ENCODE measurements around the gene CBX3. TPM values are rescaled to one million over a fixed set of nuclear protein-coding genes. Genes with fewer than 3 reads are reported as not detected.

The CBX3 gene
- total and polyA plus RNA-seq, 2 of the 13 experiments (the other 11 are each of a cell fraction or from before 2014, with no cell fraction given) = 53.9 to 249 TPM

GRCh38 chr7:26178272-26178960 is 23.1 kb upstream of the CBX3 start:
- no peak for FAIRE-seq
- WGBS (ENCODE audit: low lambda C conversion rate) = 90% methylated on average over 6 of the region's 7 CpGs

More at GRCh38 chr7:26178272-26178960, 23.1 kb upstream of the CBX3 start:
- no peak overlapping the region for H3K27ac ChIP-seq (ENCODE audit: extremely low read length, insufficient read depth, low read length)
- BruUV-seq (replicated peaks) = no TSS peak
- peaks cover 21% of the 10 kb centered on the region for H3K4me1 ChIP-seq (ENCODE audit: insufficient read depth, low read length)
- no peaks in the 10 kb centered on the region for H3K79me2 ChIP-seq (ENCODE audit: insufficient read depth, low read length)
- intact Hi-C loops (cut with micrococcal nuclease; ENCODE audit: unreplicated experiment) (no loop called here), in situ Hi-C loops (cut with HindIII; ENCODE audit: extremely low pct_ligation_motif_present, low pct_unique_long_range_greater_than_20kb) (no loop called here)
- ChIA-PET POLR2A (no interaction called here), CTCF (ENCODE audit: low intra/inter-chr PET ratio, low total read pairs) (no interaction called here)
- no peaks in the 10 kb centered on the region for H3K9me3 ChIP-seq (ENCODE audit: low read length)
- H2AFZ ChIP-seq (ENCODE audit: low read length) = no peak overlapping the region
- no peaks in the 10 kb centered on the region for H3K27me3 ChIP-seq (ENCODE audit: control insufficient read depth in 1 of 2, insufficient read depth in 2 of 2, low read length in 2 of 2)
- no peaks in the 10 kb centered on the region; the same call in 1 of the 2 replicates for H4K20me1 ChIP-seq (ENCODE audit: insufficient read depth, low read length)
- DNase-seq (ENCODE audit: low spot score) (no peak), ATAC-seq (peak; percentile 26)
- H3K36me3 ChIP-seq (replicated peaks in 1 of 2; ENCODE audit: control insufficient read depth in 1 of 2, insufficient read depth in 2 of 2, low read length in 2 of 2) = no peaks in the 10 kb centered on the region
- TF ChIP-seq SRSF1 (optimal IDR thresholded peaks at IDR 0.05; ENCODE audit: low read depth, low read length) (no peak), ZNF816 (CRISPR knock-in tag; IDR thresholded peaks at IDR 0.05; ENCODE audit: borderline replicate concordance) (no peak), ZBTB49 (CRISPR knock-in tag; IDR thresholded peaks at IDR 0.05; ENCODE audit: borderline replicate concordance) (no peak), FUBP1 (CRISPR knock-in tag; IDR thresholded peaks at IDR 0.05; ENCODE audit: borderline replicate concordance) (no peak), POLR2AphosphoS2 (IDR thresholded peaks at IDR 0.05; ENCODE audit: low read depth, low read length) (peak; percentile 81), POLR2G (IDR thresholded peaks at IDR 0.05; ENCODE audit: low read depth, low read length) (peak; percentile 44; the same call in 1 of the 2 replicates), SMYD3 (CRISPR knock-in tag; IDR thresholded peaks at IDR 0.05) (no peak), ATRX (CRISPR knock-in tag; IDR thresholded peaks at IDR 0.05; ENCODE audit: borderline replicate concordance) (no peak), KDM2A (CRISPR knock-in tag; IDR thresholded peaks at IDR 0.05; ENCODE audit: borderline replicate concordance, low read depth) (0 out of 2 replicates have a peak, but pooled peaks have one; percentile 9), MYC (CRISPR knock-in tag; IDR thresholded peaks at IDR 0.05; ENCODE audit: borderline replicate concordance) (no peak)
- no peak overlapping the region for H3K4me2 ChIP-seq (ENCODE audit: low read depth, low read length)
- no peak overlapping the region for H3K4me3 ChIP-seq (replicated peaks in 1 of 3; ENCODE audit: insufficient read depth in 1 of 3, low read depth in 2 of 3, low read length in 3 of 3)
- no peak overlapping the region for H3K9ac ChIP-seq (ENCODE audit: insufficient read depth, low read depth, low read length)

Data from HepG2 (cell line).